Lung (tissue), 12 donors: ENCODE data around the gene ARL5C. TPM values are rescaled to one million over a fixed set of nuclear protein-coding genes. Genes with fewer than 3 reads are reported as not detected.

ENCODE experiments used
- ATAC-seq: fragments of 200-7000 bp; cut with Tn5 transposase; one replicate; pipeline ENCODE4 v1.9.1; 2020; ENCODE audit warnings: moderate number of reproducible peaks; ENCODE audit not compliant: insufficient read depth, low FRiP score
- DNase-seq, 3 donors: peaks; one replicate each; pipeline ENCODE4 v3.0.0-alpha.2; 2013 to 2017
- H3K27ac ChIP-seq, 2 donors: one replicate each; pipeline ENCODE4 v1.5.1; 2013; ENCODE audit warnings: mild to moderate bottlenecking in 2 of 2, moderate library complexity in 2 of 2, control low read depth in 1 of 2, inconsistent platforms in 1 of 2, low read depth in 1 of 2, low read length in 1 of 2
- H3K27me3 ChIP-seq, 3 donors: one replicate each; pipeline ENCODE4 v1.5.1; 2013; ENCODE audit warnings: low read length in 2 of 3; ENCODE audit not compliant: control insufficient read depth in 3 of 3, insufficient read depth in 3 of 3
- H3K36me3 ChIP-seq, 4 donors: one replicate each; pipeline ENCODE4 v1.5.1; 2013; ENCODE audit warnings: low read length in 4 of 4, mild to moderate bottlenecking in 1 of 4, moderate library complexity in 1 of 4; ENCODE audit not compliant: control insufficient read depth in 4 of 4, insufficient read depth in 4 of 4
- H3K4me1 ChIP-seq, 5 donors: one replicate each; pipeline ENCODE4 v1.5.1; 2013; ENCODE audit warnings: low read length in 5 of 5, mild to moderate bottlenecking in 2 of 5, moderate library complexity in 1 of 5; ENCODE audit not compliant: control insufficient read depth in 5 of 5, insufficient read depth in 5 of 5
- H3K4me3 ChIP-seq: one replicate; pipeline ENCODE4 v1.5.1; 2013; ENCODE audit warnings: mild to moderate bottlenecking, control low read depth, moderate library complexity
- H3K9ac ChIP-seq, 2 donors: one replicate each; pipeline ENCODE4 v1.5.1; 2013; ENCODE audit warnings: low read length in 2 of 2, control low read depth in 1 of 2; ENCODE audit not compliant: insufficient read depth in 1 of 2
- H3K9me3 ChIP-seq, 4 donors: one replicate each; pipeline ENCODE4 v1.5.1; 2013; ENCODE audit warnings: low read length in 3 of 4, mild to moderate bottlenecking in 1 of 4, moderate library complexity in 1 of 4; ENCODE audit not compliant: control insufficient read depth in 4 of 4, insufficient read depth in 3 of 4
- WGBS, 2 donors: extraction: QIAGEN DNeasy Blood & Tissue Kit; methylation state at CpG; one replicate each; pipeline ENCODE4 v1.1.7; 2013; 5-methylcytosine and 5-hydroxymethylcytosine counted together
- polyA plus RNA-seq, 2 donors: library from polyadenylated mRNA; stranded (reverse); fragments of 200-250 nt; gene quantifications; one replicate each; pipeline ENCODE4 v1.2.1, GENCODE V29; 2013
- total RNA-seq, 2 donors: library from RNA; depleted of rRNA in 1 of 2; stranded (reverse); fragments of >200 nt in 1 of 2; gene quantifications; one replicate each; pipeline ENCODE4 v1.2.1, GENCODE V29; 2014 to 2021
- TF ChIP-seq, protein P1 (sequence below): IDR thresholded peaks from 2 replicates; pipeline ENCODE4 v1.5.1; 2012; ENCODE audit warnings: mild to moderate bottlenecking; ENCODE audit errors: control extremely low read depth, extremely low read depth
- donor health status: control.
- donor health status: control.
- donor health status: Bipolar disorder and iron deficiency.
- donor health status: healthy.
- donor health status: DM: yes; HTN: yes; CAD: no.

Gene ARL5C
- total and polyA plus RNA-seq, 4 donors: not detected

DNA sequence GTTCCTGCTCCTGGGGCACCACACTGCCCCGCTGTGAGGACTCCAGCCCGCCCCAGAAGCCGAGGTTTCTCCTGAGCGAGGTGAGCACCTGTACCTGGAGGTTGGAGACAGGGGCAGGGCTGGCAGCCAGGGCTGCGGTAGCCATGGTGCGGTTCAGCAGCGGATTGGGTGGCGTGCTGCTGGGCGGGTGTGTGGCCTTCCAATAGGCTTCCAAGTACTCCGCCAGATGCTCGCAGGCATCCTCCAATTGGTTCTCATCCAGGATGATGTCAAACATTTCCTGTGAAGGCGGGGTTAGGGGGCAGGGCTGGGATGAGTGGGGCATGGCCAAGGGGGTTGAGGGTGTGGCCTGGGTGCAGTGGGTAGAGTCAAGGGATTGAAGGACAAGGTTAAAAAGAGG lies 11.3 kb upstream of the ARL5C start:
- WGBS, 2 donors: 91 to 94% methylated on average over 12 of the region's 12 CpGs
- no peak for DNase-seq

DNA sequence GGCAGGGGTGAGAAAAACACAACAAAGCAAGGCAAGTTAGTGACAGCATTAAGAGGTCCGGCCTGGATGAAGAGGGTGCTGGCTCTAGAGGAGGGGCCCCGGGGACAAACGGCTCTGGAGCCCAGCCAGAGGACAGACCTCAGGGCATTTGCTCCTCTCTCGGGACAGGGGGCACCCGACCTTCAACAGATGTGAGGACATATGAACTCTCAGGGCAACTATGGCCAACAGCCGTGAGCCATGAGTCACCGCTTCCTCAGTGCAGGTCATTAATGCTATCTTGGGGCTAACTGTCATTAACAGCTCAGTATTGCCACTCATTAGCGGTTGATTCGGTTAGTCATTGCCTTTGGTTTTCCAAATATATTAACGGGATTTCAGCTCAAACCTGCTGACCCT lies 9.7 kb upstream of the ARL5C start:
- ATAC-seq (no peak), DNase-seq (no peak)
- no peaks in the 10 kb centered on the region for H3K27me3 ChIP-seq
- WGBS, 2 donors: 54 to 72% methylated on average over 10 of the region's 10 CpGs
- no peak overlapping the region for H3K4me3 ChIP-seq
- TF ChIP-seq, protein P1, sequence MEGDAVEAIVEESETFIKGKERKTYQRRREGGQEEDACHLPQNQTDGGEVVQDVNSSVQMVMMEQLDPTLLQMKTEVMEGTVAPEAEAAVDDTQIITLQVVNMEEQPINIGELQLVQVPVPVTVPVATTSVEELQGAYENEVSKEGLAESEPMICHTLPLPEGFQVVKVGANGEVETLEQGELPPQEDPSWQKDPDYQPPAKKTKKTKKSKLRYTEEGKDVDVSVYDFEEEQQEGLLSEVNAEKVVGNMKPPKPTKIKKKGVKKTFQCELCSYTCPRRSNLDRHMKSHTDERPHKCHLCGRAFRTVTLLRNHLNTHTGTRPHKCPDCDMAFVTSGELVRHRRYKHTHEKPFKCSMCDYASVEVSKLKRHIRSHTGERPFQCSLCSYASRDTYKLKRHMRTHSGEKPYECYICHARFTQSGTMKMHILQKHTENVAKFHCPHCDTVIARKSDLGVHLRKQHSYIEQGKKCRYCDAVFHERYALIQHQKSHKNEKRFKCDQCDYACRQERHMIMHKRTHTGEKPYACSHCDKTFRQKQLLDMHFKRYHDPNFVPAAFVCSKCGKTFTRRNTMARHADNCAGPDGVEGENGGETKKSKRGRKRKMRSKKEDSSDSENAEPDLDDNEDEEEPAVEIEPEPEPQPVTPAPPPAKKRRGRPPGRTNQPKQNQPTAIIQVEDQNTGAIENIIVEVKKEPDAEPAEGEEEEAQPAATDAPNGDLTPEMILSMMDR: no peak
- no peaks in the 10 kb centered on the region for H3K4me1 ChIP-seq
- H3K9me3 ChIP-seq: no peaks in the 10 kb centered on the region
- H3K9ac ChIP-seq: no peak overlapping the region
- H3K36me3 ChIP-seq: peaks cover 0 to 18% (median 7%) of the 10 kb centered on the region in 4 donors
- no peak overlapping the region for H3K27ac ChIP-seq

More for the DNA sequence above, 11.3 kb upstream of the ARL5C start:
- H3K4me1 ChIP-seq: no peaks in the 10 kb centered on the region
- no peak overlapping the region for H3K4me3 ChIP-seq
- no peaks in the 10 kb centered on the region for H3K9me3 ChIP-seq
- no peak overlapping the region for H3K9ac ChIP-seq
- ATAC-seq: no peak
- TF ChIP-seq, protein P1: no peak
- peaks cover 0 to 22% (median 7%) of the 10 kb centered on the region in 4 donors for H3K36me3 ChIP-seq
- no peaks in the 10 kb centered on the region for H3K27me3 ChIP-seq
- no peak overlapping the region for H3K27ac ChIP-seq

DNA sequence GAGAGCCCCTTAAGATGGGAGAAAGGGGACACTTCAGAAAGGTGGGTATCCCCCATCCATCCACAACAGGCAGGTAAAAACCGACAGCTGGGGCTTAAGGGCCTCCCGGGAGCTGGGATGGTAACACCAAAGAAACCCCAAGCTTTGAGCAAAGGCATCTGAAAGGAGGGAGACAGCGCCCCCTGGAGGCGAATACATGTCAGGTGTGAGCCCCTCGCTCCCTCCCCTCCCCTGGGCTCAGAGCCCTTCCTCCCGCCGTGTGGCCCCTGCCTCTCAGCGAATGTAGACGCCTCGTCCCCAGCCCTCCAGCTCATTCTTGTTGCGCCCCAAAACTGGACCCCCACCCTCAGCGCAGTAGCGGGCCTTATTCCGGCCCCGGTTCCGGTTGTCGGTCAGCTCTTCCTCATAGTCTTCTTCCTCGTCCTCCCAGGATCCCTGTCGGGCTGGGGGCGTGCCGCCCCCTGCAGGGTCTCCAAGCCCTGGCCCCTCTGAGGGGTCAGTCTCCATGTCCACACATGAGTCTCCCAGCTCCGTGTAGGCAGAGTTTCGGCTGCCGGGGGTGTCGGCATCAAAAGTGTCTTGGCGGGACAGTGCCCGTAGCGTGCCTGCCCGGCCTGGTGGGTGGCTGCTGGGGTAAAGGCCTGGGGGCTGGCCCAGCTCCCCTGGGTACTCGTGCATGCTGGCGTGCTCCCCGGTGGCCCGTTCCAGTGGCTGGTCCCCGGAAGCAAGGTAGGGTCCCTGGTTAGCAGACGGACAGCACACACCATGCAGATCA lies 9.1 kb upstream of the ARL5C start:
- DNase-seq: peak; percentile 78 to 80 (median 79)
- H3K4me1 ChIP-seq: no peaks in the 10 kb centered on the region
- peaks cover 0 to 18% (median 7%) of the 10 kb centered on the region in 4 donors for H3K36me3 ChIP-seq
- H3K9me3 ChIP-seq: no peaks in the 10 kb centered on the region
- H3K27ac ChIP-seq: no peak overlapping the region
- no peaks in the 10 kb centered on the region for H3K27me3 ChIP-seq
- TF ChIP-seq, protein P1: peak; percentile 48
- no peak overlapping the region for H3K4me3 ChIP-seq
- ATAC-seq: no peak
- WGBS, 2 donors: 53 to 65% methylated on average over 35 of the region's 35 CpGs
- H3K9ac ChIP-seq: no peak overlapping the region
